Skin epidermis (tissue), 12 donors: Measurements from ENCODE around the gene CTAGE15.
"Not testable (repeated sequence)": the region's sequence is repeated elsewhere in the genome, so short reads cannot be mapped to it uniquely, and the experiment has no call there.

Experiments
- H3K27ac ChIP-seq, 21 experiments: fragments of 200-600 bp; sonication (generic) in 11 of 21; one replicate each; pipeline ENCODE4 v1.5.0; 2020; ENCODE audit warnings: mild to moderate bottlenecking in 3 of 21, inconsistent platforms in 2 of 21, moderate library complexity in 2 of 21
- H3K4me3 ChIP-seq, 7 experiments: fragments of 200-600 bp; sonication (generic) in 2 of 7; one replicate each; pipeline ENCODE4 v1.5.0; 2020; ENCODE audit warnings: inconsistent platforms in 2 of 7, mild to moderate bottlenecking in 2 of 7, moderate library complexity in 1 of 7

The CTAGE15 gene

DNA sequence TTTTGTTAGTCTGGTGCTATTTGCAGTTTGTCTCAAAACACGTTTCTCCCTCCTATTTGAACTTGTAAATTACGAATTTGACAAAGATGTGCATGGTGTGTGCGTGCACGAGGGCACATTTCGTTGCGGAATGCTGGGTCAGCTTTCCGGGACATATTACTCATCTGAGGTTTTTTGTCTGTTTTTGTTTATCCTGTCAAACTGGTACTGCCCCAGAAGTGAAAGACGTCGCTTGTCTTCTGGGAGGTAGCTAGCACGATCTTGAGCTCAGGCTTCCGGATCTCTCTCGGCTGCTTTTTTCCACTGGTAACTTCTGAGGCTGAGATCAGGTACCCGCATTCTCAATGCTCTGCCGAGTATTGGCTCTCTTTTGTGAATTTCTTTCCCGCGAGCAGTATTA lies 49.6 kb downstream of the CTAGE15 start:
- not testable (repeated sequence) for H3K27ac ChIP-seq

DNA sequence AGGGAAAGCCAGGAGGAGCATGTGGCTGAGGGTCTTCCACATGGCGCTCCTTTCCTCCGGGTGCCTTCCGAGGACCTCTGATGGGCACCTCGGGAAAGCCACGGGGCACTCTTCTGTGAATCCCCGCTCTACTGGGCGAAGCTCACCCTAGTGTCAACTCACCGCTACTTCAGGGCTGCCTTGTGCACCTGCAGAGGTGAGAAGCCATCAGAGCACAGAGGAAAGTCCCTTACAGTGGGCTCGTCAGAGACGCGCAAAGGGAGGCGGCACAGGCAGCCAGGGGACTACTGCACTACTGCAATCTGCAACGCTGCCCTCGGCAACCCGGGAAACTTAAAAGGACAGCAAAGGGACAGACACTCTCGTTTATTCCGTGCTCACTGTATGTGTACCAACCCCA lies 50.5 kb downstream of the CTAGE15 start:
- H3K27ac ChIP-seq, H3K4me3 ChIP-seq: not testable (repeated sequence)

More for the DNA sequence above, 49.6 kb downstream of the CTAGE15 start:
- H3K4me3 ChIP-seq = not testable (repeated sequence)
